Ammon's horn (tissue), 1 donor: ENCODE measurements around the gene MYL10.
"Not testable (repeated sequence)": the region's sequence is repeated elsewhere in the genome, so short reads cannot be mapped to it uniquely, and the experiment has no call there.

ENCODE experiments used
- DNase-seq: peaks from one replicate; pipeline ENCODE4 v3.0.0-alpha.2; 2016; ENCODE audit warnings: low spot score

The MYL10 gene

DNA sequence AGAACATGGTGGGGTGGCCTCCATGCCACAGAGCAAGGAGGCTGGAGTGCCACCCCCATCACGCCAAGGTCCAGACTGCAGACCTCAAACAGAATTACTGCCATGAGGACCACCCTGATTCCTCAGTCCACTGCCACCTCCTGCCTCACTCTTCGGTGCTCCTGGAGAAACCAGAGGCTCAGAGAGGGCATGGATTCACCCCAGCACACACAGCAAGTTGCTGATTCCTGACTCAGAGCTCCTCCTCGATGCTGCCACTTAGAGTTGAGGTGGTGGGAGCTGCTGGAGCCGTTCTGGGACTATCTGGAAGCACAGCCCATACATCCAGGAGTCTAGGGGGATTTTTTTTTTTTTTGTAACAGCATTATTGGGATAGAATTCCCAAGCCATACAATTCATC, 22.0 kb upstream of the MYL10 start:
- DNase-seq, result no peak

DNA sequence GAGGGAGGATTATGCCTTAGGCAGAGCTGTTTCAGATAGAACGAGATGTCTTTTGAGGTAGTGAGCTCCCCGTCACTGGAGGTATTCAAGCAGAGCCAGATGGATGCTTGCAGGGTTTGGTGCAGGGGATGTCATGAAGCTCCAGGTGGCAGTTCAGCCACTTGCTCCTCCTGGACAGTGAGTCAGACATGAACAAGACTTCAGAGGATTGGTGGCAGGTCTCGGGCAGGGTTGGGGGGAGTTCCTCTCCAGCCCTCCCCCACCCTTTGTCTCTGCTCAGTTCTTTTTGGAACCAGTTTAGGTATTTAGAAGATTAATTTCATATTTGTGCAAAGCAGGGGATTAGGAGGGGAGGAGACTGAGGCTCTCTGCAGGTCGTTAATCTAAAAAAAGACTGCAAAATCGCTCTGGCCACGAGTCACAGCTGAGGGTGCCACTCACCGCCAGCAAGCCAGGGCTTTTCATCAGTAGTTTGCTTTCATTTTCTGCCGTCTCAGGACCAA, 21.5 kb upstream of the MYL10 start:
- no peak for DNase-seq

DNA sequence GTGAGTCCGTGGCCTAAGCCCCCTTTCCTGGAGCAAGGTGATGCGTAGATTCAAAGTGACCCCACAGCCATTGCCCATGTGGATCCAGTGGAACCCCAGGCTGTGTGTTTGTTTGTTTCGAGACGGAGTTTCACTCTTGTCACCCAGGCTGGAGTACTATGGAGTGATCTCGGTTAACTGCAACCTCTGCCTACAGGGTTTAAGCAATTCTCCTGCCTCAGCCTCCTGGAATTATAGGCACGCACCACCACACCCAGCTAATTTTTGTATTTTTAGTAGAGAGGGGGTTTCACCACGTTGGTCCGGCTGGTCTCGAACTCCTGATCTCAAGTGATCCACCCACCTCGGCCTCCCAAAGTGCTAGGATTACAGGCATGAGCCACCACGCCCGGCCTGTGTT, 18.8 kb upstream of the MYL10 start:
- not testable (repeated sequence) for DNase-seq

DNA sequence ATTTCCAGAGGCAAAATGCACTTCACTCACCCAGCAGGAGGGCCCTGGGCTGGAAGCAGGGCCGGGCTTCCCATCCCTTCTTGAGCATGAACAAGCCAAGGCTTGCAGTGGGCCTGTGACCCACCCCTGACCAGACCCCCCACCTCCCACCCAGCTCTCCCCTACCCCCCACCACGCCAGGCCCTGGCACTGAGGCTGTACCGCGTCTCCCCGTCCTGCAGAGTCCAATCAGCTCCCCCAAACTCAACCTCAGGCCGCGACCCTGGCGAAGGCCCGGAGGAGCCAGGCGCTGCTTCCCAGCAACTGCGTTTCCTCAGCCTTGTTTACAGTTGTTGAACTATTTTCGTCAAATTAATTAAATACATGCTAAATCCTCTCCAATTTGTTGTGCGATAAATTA, 16.9 kb upstream of the MYL10 start:
- DNase-seq, result no peak

DNA sequence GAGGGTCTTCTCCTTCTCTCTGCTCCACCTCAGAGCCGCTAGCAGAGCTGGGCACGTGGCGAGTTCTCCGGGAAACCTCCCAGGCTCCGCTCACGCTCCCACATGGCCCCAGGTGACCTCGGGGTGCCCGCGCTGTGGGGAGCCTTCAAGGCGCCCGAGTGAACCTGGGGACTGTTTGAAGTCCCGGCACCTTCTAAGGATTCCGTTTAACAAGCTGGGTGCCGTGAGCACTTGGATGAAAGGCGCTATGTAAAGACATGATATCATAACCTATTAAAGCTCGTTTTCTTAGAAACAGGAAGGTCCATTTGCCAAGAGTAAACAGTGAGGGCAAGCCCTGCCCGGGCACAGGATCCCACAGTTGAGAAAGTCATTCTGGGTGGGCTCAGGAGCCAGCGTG, 15.8 kb upstream of the MYL10 start:
- DNase-seq, result no peak

DNA sequence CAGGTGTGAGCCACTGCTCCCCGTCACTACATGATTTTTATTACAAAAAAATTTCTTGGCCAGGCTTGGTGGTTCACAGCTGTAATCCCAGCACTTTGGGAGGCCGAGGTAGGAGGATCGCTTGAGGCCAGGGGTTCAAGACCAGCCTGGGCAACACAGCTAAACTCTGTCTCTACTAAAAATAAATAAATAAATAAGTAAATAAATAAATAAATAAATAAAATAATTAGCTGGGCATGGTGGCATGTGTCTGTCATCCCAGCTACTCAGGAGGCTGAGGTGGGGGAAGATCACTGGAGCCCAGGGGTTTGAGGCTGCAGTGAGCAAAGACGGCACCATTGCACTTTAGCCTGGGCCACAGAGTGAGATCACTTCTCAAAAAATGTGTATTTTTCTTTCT, 10.0 kb upstream of the MYL10 start:
- not testable (repeated sequence) for DNase-seq

DNA sequence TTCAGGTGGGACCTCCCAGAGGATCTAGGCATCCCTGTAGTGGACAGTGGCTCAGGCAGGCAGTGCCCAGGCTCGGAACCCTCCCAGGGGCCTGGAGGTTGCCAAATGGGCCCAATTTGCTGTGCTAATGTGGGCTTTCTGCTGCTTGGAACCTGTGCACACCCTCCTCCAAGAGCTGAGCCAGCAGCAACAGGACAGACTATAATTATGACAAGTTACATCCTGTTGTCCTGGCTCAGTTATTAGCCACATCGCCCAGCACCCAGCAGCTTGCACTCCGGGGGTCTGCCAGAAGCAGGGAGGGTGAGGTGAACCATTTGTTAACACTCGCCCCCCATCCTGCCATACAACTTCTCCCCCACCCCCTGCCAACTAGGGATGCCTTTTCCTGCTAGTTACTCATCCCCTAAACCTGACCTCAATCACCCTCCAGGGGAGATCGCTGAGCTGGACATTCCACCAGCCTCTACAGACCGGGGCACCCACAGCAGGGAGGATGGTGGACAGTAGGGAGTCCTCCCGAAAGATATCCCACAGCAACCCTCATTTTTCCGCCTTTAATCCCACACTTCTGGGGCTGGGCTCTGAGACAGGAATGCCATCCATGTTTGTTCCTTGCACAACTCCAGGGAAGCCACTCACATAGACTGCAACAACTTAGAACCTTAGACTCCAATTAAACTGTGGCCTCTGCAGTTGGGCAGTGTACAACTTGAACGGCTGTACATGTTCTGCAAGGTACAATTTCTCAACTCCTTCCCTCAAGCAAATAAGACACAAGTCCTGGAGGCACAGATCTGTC, 7.9 kb upstream of the MYL10 start:
- no peak for DNase-seq

DNA sequence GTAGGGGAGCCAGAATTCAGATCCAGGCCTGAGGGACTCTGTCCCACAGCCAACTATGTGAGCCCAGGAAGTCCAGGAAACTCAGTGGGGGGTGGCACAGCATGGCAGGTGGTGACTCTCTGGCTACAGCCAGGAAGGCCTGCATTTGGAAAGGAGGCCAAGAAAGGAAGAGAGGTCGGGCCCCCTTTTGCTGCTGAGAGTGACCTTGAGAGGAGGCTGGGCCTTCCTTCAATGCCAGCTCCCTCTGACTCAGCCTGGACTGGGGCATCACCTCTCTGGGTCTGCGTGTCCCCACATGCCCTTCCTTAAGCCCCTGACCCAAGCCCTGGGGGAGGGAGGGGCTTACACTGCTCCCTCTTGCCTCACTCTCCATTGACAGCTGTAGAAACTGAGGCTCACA, 6.4 kb upstream of the MYL10 start:
- no peak for DNase-seq

DNA sequence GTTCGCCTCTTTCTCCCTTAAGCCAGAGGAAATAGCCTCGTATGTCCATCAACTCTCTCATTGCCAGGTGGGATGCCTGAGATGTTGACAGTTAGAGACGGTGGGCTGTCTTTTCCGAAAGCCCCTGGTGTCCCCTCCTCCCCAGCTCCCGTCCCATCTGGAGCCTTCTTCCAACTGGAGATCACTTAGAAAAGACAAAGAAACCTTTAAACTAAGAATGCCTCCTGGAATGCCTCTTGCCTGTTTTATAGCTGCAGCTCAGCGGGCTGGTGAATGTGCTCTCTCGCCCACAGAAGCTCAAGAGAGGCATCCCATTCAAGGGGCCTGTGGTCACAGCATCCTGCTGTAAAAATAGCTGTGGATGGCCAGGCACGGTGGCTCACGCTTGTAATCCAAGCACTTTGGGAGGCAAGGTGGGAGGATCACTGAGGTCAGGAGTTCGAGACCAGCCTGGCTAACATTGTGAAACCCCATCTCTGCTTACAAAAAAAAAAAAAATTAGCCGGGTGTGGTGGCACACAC, 5.2 kb upstream of the MYL10 start:
- DNase-seq, result no peak

DNA sequence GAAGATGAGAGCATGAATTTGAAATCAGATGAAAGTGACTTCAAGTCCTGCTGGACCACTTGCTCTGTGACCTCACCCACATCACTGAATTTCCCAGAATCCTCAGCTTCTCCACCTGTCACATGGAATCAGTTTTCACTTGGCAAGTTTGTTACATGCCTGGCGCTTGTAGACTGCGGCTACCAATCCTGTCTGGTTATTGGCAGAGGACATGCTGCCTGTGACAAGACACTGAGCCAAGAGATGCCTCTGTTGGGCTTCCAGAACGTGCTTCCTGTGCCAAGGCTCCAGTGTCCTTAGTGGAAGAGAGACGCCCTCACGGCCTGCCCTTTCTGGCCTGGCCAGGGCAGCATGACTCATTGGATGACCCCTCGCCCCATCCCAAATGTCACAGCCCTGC, 4.4 kb upstream of the MYL10 start:
- no peak for DNase-seq

DNA sequence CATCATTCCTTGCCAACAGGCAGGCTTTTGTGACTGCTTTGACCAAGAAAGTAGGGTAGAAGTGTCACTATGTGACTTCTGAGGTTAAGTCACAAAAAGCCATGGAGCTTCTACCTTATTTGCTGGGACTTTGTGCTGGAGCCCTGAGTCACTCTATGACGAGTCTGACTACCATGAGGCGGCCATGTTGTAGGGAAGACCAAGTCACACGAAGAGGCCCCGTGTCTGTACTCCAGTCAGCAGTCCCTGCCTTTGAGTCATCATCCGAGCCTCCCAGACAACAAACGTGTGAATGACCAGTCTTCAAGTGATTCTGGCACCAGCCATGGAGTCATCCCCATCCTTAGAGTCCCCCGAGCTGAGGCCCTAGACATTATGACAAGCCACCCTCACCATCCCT, 3.5 kb upstream of the MYL10 start:
- DNase-seq, result no peak

DNA sequence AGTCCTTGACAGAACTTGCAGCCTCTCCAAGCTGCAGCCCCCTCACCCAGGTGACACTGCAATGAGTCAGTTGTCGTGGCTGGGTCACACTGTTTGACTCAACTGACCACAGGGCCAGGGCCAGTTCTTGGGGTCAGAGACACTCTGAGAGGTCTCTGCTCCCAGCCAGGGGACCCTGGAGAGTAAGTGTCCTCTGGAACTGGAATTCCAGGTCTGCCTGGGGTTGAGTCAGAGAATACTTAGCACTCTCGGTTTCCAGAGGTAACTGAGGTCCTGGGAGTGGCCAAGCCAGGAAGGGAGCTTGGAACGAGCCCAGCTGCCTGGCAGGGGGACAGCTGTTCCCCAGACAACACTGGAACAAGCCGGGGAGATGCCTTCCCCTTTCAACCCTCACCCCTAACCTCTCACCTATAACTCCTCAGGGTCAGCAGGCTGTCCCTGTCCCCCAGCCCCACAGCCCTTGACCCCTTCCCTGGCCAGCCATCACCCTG, 2.2 kb upstream of the MYL10 start:
- DNase-seq, result no peak

DNA sequence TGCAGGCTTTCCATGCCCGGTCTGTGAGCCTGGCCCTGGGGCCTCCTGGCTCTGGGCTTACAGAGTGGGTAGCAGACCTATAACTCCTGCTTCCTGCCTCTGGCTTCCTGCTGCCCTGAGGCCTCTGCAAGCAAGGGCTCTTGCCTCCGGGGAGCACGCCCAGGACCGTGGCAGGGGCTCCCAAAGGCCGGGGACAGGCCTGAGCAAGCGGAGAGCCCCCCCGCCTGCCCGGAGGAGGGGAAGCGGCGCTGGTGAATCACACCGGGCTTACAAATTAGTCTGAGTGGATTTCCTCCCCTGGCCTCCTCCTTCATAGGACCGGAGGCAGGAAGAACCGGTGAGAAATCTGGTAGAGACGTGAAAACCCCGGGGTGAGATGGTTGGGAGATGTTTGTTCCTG, 1.5 kb upstream of the MYL10 start:
- no peak for DNase-seq

DNA sequence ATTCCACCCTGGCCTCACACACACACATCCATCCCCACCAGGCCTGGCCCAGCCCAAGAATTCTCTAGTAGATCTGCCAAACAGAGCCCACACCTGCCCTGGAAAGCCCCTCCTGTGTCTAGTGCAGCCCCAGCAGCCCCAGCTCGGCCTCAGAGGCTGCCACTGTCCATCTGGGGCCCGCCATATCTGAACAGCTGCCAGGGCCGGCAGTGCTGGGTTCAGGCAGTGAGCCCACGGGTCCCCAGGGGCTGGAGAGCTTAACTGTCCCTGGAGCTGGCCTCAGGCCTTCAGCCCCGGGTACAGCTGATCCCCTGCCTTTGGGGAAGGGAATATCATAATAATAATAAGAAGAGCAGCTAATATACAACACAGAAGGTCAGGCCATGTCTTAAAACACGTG, 574 bp downstream of the MYL10 start:
- DNase-seq, result no peak

DNA sequence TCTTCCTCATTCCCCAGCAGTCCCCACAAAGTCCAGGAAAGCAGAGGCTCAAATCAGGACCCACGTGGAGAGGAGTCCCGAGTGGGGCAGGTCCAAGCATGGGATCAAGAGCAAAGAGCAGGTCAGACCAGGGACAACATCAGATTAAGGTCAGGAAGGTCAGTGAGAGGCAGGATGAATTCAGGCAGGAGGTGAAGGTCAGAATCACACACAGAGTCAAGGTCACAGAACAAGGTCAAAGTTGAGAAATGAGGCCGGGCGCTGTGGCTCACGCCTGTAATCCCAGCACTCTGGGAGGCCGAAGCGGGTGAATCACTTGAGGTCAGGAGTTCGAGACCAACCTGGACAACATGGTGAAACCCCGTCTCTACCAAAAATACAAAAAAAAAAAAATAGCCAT, 2.3 kb downstream of the MYL10 start:
- DNase-seq, result no peak

DNA sequence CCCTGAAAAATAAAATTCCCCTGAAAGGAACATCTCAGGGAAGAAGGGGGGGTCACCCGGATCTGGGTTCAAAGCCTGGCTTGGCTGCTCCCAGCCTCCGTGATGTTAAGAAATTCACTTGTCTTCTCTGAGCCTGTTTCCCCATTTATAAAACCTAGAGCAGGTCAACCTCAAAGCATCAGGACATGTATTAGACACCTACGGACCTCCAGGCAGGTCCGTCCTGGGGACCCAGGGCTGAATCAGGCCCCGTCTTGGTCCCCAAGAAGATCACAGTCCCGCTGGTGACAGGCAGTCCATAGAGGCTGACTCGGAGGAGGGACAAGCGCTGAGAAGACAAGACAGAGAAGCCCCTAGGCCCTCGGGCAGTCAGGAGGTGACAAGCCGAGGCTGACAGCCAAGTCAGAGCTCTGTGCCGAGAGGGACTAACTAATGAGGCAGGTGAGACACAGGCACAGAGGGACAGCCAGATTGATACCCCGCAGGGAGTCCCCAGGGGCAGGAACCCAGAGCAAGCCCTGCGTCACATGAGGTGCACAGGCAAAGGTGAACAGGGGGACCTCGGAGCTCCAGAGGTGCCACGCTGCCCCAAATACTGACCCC, 2.9 kb downstream of the MYL10 start:
- DNase-seq, result no peak

DNA sequence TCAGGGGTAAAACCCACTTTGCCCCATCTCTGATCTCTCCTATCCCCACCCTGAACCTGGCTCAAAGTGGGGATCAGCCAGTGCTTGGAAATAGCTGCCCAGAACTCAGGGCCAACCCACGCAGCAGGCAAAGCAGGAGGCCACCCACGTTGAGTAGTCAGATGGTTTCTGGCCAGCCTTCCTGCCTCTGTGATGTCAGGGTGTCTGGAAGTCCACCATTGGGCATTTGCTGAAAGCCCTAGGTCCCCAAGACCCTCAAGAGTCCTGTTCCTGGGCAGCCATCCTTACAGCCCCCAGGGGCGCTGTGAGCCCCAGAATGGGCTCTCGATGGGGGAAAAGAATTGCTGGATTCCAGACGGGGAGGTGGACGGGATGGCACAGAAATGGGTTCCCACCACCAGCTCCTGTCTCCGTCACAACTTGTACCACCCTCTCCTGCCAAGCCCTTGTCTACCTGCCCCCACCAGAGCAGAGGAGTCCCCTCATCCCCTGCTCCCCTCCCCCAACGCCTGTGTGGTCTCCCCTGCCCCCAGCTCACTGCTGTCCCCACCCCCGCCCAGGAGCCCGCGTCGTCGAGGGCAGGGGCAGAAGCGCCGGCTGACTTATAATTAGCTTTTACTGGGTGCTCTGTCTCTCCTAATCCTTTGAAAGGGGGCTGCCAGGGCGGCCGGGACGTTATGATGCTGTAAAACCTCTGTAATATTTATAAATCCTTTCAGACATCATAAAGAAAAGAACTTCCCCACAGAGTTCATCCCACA, 3.9 kb downstream of the MYL10 start:
- DNase-seq, result no peak

DNA sequence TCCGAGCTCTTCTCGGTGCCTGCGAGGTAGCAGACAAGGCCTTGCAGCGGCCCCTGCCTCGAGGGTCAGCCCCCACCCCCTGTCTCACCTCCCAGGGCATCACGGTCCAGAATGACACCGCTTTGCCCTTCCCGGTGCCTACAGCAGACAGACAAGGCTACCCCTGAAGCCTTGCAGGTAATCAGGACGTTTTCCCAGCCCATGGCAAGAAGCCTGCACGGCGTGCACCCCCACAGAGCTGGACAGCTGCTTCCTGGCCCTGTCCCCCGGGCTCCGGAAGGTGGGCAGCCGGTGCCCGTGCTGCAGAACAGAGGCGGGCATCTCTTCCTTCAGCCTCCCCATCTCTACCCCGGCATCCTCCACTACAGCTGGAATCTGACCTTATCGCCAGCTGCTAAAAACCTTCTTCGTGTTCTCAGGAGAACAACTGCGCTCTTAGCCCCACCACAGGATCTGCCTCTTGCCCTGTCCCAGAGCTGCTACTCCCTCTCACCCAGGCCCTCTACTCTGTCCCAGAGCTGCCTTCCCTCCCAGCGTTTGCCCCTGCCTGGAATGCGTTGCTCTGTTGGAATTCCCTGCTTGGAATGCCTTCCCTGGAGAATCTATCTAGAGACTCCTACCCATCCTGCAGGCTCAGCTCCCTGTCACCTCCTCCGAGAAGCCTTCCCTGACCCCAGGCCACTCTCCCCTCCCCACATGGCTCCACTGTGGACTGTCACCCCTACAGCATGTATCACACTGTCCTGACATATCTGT, 4.7 kb downstream of the MYL10 start:
- no peak for DNase-seq

DNA sequence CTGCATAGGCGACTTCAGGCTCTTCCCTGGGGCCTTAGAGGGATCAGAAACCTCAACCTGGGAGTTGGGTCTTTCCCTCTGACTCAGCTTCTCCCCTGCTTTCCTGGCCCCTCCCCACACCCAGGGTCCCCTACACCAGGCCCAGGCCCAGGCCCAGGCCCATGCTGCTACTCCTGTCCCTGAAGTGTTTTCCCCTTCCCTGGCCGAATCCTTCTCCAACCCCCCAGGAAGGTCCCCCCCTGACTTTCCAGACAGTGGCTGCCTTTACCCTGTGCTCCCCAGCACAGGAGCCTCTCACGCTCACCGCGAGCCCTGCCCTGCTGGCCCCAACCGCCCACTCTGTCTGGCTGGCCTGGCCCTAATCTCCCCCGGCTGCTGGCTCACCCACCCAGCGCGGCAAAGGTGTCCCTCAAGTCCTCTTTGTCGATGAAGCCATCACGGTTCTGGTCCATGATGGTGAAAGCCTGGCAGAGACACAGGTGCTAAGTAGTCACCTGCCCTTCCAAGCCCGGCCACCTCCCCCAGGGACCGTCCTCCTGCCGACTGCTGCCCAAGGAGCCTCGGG, 6.4 kb downstream of the MYL10 start:
- DNase-seq, result no peak

DNA sequence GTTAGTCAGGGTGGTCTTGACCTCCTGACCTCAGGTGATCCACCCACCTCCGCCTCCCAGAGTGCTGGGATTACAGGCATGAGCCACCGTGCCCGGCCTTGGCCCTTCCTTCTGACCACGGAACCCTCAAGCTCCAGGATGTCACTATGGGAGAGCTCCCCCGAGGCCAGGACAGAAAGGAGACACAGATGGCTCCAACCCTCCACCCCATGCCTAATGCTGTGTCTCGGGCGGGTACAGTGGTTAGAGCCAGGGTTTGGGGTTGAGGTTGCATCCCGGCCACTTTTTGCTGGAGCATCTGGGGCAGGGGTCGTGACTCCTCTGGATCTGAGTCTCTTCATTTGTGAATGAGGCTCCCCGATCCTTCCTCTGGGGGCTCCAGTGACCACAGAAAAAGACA, 8.1 kb downstream of the MYL10 start:
- DNase-seq, result no peak

DNA sequence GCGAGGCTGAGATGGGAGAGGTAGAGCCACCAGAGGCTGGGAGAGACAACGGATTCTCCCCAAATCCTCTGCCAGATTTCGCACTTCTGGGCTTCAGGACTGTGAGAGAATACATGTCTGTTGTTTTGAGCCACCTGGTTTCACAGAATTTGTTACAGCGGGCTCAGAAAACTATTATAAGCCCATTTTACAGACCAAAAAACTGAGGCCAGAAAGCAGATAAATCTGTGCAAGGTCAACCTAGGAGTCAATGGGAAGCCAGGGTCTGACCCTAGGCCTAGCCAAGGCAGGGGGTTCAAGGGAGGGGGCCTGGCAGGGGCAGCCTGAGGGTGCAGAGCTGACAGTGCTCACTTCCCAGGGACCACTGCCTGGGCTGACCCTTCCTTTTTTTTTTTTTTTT, 8.7 kb downstream of the MYL10 start:
- no peak for DNase-seq

DNA sequence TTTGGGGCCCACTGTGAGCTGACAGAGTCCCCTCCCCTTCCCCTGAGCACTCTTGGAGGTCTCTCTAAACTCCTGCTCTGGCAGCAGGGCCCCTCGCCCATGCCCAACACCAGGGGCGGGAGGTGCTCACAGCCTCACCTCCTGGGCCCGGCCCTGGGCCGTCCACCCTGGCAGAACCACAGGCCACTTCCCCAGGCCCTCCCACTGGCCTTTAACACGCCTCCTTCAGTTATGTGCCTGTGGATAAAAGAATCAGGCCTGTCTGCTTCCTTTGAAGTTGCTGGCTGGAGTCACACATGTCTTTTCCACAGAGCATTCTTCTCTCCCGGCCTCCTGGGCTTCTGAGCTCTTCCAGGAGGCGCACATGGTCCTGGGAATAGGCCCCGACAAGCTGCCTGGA, 10.2 kb downstream of the MYL10 start:
- DNase-seq, result no peak
